HG03354 (cell line): ENCODE data around the gene HSPA1L.

Experiments used
- ATAC-seq: cut with Tn5 transposase; IDR thresholded peaks from one replicate; pipeline ENCODE4 v1.9.1; 2021; ENCODE audit warnings: mild to moderate bottlenecking; ENCODE audit not compliant: unreplicated experiment, poor library complexity, severe bottlenecking

The HSPA1L gene

GRCh38 chr6:31769684-31770371 is 45.3 kb downstream of the HSPA1L start:
- no peak for ATAC-seq

GRCh38 chr6:31768363-31769257 is 46.5 kb downstream of the HSPA1L start:
- ATAC-seq, result no peak

- no peak for ATAC-seq
These were observed 47.9 kb downstream of the HSPA1L start for GRCh38 chr6:31767096-31767645.

- no peak for ATAC-seq
These were observed 48.9 kb downstream of the HSPA1L start for GRCh38 chr6:31765910-31766794.

- ATAC-seq, result no peak
These were observed 49.5 kb downstream of the HSPA1L start for GRCh38 chr6:31765559-31765909.

- ATAC-seq, result no peak
These were observed 50.9 kb downstream of the HSPA1L start for GRCh38 chr6:31764198-31764597.

- no peak for ATAC-seq
These were observed 51.5 kb downstream of the HSPA1L start for GRCh38 chr6:31763619-31763940.

GRCh38 chr6:31762878-31763618 is 52.0 kb downstream of the HSPA1L start:
- ATAC-seq, result no peak

- ATAC-seq, result no peak
These were observed 52.7 kb downstream of the HSPA1L start, which contains the start of gene SAPCD1 for GRCh38 chr6:31762356-31762755. SAPCD1 (plus strand) TSS chr6:31762656; CDS start chr6:31763055, 399 bp downstream.

- ATAC-seq, result no peak
These were observed 53.7 kb downstream of the HSPA1L start for GRCh38 chr6:31761343-31761742.

- ATAC-seq, result no peak
These were observed 54.3 kb downstream of the HSPA1L start for GRCh38 chr6:31760790-31761189.
